ENCODE measurements around the gene GRID2IP. TPM values are rescaled to one million over a fixed set of nuclear protein-coding genes. Genes with fewer than 3 reads are reported as not detected.
"Not testable (repeated sequence)": the region's sequence is repeated elsewhere in the genome, so short reads cannot be mapped to it uniquely, and the experiment has no call there.

The GRID2IP gene
- total RNA-seq, 1 donor from 2014 or later: not detected

DNA sequence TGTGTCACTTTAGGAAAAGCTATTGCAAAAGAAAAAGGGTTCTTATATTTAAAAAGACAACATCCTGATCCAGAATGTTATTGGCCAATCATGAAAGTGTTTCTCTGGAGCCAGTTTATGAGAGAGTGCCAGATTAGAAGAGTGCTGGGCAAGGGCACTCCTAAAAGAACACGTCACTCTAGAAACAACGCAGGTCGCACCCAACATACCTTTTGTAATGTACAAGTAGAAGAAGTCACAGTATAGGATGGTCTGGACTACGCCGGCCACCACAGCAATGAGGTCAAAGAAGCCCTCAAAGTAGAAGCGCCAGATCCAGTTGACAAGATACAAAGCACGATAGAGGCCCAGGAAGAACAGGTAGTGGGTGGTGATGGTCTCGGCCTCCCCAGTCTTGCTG is 85.4 kb downstream of the GRID2IP start:
- intact Hi-C loops (cut with DNase I): no loop called here
- no peak for ATAC-seq (ENCODE audit: poor library complexity)
- DNase-seq: no peak

DNA sequence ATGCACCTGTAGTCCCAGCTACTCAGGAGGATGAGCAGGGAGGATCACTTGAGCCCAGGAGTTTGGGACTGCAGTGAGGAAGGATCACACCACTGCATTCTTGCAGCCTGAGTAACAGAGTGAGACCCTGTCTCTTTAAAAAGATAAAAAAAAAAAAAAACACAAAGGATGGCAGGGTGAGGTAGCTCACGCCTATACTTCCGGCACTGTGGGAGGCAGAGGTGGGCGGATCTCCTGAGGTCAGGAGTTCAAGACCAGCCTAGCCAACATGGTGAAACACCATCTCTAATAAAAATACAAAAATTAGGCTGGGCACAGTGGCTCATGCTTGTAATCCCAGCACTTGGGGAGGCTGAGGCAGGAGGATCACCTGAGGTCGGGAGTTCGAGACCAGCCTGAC is 87.7 kb downstream of the GRID2IP start:
- ATAC-seq (ENCODE audit: poor library complexity); intact Hi-C loops (cut with DNase I); DNase-seq: not testable (repeated sequence)

DNA sequence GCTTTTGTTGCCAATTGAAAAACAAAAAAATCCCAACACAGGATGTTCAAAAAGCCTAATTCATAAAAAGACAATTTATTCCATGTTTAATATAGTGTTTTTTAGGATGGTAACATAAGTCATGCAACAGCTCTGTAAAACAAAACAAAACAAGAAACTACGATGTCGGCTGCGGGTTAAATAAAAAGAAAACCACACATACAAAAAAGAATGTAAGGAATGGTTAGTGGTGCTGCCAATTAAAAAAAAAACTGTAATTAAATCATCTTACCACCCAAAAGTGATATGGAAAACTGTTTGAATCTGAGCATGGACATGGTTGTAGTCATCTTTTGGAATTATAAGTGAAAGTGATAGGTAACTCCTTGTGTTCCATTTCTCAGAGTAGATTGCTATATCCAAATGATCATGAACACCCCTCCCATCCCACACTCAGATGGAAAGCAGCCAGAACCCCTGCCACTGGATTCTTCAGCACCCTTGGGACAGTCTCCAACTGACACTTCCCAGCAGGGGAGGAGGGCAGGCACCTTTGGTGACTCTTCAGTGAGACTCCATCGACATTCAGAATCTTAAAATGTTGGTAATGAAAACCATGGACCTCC is 89.2 kb downstream of the GRID2IP start:
- intact Hi-C loops (cut with DNase I): no loop called here
- DNase-seq (no peak), ATAC-seq (ENCODE audit: poor library complexity) (no peak)

DNA sequence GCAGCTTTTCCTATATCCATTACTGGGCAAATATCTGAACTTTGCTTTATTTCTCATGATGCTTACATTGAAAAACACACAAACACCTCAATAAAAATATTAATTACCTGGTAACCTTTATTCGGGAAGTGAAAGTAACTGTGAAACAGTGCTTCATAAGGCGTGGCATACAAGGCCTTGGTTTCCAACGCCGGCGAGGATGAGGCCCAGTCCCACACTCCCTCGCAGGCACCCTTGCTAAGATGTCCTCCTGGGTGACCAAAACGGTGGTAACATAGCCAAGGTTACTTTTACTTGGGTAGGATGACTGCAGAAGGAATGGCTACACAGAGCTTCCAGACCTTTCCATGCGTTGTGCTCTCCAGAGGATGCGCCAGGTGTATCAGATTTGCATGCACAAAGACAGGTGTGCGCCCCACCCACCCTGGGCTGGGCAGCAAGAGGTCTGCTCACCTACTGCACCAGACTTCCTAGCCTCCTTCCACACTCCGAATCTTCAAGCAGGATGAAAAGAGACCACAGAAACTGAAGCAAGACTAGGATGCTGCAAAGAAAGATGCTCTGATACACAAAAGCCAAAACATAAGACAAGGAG is 90.2 kb downstream of the GRID2IP start:
- DNase-seq (no peak), ATAC-seq (ENCODE audit: poor library complexity) (peak; percentile 21)
- intact Hi-C loops (cut with DNase I): no loop called here

DNA sequence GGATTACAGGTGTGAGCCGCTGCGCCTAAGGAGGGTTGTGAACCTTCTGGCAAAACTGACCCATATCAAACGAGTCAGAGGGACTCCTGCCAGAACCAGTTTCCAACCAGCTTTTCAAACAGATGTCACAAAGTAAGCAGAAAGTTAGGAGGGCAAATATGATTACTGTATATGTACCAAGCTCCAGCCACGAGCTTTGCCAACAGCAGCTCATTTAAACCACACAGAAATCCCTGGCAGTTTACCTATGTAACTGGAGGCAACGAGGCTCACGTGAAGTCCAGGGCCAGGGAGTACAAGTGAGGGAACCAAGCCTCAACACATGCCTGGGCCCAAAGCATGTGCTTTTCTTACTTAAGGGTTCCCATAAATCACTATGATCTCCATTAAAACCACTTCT is 91.0 kb downstream of the GRID2IP start:
- intact Hi-C loops (cut with DNase I): no loop called here
- ATAC-seq (ENCODE audit: poor library complexity): no peak
- DNase-seq: no peak

DNA sequence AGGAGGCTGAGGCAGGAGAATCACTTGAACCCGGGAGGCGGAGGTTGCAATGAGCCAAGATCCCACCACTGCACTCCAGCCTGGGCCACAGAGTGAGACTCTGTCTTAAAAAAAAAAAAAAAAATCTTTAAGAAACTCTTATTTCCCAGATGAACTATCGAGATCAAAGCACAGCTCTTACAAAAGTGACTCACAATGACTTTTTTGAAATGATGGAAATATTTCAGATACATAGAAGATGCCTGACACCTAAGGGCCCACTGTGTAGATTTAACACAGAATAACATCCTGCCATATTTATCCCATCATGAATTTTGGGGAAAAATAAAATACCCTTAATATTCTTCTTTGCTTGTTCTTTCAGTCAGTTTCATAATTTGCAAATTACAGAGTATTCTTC is 92.6 kb downstream of the GRID2IP start:
- DNase-seq; intact Hi-C loops (cut with DNase I); ATAC-seq (ENCODE audit: poor library complexity): not testable (repeated sequence)

DNA sequence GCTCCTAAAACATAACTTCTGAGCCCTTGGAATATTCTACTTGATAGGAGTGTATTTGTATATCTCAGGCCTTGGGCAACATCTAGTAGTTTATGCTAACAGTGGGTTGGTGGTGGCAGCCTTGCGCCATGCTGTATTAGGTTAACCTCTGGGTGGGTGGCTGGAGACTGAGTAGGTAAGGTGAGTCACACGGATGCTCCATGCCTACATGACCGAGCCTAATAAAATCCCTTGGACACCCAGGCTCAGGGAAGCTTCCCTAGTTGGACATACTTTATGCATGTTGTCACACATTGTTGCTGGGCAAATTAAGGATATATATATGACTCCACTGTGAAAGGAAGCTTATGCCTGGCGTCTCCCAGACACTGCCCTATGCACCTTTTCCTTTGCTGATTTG is 97.5 kb downstream of the GRID2IP start:
- intact Hi-C loops (cut with DNase I): no loop called here
- no peak for ATAC-seq (ENCODE audit: poor library complexity)
- DNase-seq: no peak

DNA sequence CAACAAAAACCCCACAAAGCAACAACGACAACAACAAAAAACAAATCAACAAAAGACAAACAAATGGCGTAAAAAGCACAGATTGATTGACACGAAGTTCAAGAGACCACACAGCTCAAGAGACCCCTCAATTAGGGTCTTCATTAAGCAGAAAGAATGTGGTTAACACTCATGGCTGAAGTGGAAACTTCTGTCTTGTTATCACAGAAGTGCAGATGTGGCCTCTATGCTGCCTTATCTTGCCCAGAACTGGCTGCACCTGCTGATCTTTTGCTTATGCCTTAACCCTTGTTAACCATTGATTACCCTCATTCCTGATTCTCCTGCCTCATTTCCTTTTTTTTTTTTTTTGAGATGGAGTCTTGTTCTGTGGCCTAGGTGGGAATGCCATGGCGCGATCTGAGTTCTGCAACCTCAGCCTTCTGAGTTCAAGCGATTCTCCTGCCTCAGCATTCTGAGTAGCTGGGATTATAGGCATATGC is 100.0 kb downstream of the GRID2IP start:
- intact Hi-C loops (cut with DNase I): no loop called here
- no peak for ATAC-seq (ENCODE audit: poor library complexity)
- no peak for DNase-seq

DNA sequence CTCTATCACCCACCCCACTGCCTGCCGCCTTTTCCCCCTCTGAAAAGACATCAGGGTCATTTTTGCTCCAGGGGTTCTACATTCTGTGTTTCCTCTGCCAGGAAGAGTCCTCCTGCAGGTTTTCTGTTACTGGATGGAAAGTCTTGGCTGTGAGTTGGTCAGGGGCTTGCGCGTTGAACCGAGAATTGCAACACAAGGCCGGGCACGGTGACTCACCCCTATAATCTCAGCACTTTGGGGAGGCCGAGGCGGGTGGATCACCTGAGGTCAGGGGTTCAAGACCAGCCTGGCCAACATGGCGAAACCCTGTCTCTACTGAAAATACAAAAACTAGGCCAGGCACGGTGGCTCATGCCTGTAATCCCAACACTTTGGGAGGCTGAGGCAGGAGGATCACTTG is 100.7 kb downstream of the GRID2IP start:
- intact Hi-C loops (cut with DNase I); DNase-seq; ATAC-seq (ENCODE audit: poor library complexity): not testable (repeated sequence)

DNA sequence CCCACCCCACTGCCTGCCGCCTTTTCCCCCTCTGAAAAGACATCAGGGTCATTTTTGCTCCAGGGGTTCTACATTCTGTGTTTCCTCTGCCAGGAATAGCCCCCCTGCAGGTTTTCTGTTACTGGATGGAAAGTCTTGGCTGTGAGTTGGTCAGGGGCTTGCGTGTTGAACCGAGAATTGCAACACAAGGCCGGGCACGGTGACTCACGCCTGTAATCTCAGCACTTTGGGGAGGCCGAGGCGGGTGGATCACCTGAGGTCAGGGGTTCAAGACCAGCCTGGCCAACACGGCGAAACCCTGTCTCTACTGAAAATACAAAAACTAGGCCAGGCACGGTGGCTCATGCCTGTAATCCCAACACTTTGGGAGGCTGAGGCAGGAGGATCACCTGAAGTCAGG is 101.4 kb downstream of the GRID2IP start:
- DNase-seq; ATAC-seq (ENCODE audit: poor library complexity); intact Hi-C loops (cut with DNase I): not testable (repeated sequence)

DNA sequence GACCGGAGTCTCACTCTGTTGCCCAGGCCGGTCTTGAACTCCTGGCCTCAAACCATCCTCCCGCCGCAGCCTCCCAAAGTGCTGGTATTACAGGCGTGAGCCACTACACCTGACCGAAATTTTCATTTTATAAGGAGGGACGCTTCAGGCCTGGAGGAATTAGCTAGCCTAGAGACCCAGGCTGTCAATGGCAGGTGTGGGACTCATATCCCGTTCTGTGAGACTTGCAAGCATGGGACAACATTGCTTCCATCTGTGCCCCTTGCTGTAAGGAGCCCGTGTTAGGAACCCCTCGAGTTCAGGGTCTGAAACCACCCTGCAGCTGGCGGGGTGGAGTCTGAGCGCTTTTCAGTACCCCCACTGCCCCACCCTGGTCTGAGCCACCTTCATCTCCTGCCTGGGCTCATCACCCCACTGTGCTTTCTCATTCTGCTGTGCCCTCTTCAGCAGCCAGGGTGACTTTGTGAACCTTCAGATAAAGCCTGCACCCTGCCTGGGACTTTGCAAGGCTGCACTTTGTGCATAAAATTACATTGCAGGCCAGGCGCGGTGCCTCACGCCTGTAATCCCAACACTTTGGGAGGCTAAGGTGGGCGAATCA is 102.2 kb downstream of the GRID2IP start:
- ATAC-seq (ENCODE audit: poor library complexity) (no peak), DNase-seq (no peak)
- intact Hi-C loops (cut with DNase I): no loop called here

DNA sequence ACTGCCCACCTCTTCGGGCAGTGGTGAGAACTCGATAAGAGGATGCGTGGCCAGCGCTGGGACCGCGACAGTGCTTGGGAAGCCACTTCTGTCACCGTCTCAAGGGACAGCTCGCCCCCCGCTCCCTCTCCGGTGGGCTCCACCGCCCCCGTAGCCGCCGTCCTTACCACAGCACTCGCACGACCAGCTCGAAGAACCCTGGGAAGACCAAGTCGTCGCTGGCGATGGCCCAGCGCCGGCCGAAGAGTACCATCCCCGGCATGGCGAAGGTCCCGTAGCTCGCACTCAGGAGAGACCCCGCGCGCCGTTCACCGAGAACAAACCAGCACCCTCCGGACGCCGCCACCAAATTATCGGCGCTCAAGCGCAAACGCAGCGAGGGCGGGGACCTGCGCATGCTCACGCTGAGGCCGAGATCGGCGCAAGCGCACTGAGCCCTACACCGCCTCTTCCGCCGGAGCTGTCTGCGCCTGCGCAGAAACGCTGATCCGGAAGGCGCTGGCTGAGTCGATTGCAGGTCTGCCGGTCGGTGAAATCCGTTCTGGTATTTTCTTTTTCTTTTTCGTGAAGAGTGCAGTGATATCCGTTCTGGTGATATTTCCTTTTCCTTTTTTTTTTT is 103.6 kb downstream of the GRID2IP start, which contains the start of gene DAGLB:
DAGLB (minus strand) TSS at position 374 of the 619 bp plus-strand sequence; CDS start at position 262, 112 bp downstream.
- intact Hi-C loops (cut with DNase I): no loop called here
- ATAC-seq (ENCODE audit: poor library complexity) (peak; percentile 97), DNase-seq (peak; percentile 97)

Other genes with a start within 250 kb of the GRID2IP start
- gene FAM220A, start 202.5 kb downstream of the GRID2IP start, total RNA-seq: 31.8 TPM
- gene RAC1, start 176.9 kb downstream of the GRID2IP start, total RNA-seq: 124 TPM
- 8.1 TPM for gene DAGLB, start 103.5 kb downstream of the GRID2IP start, total RNA-seq
- 41.3 TPM for gene KDELR2, start 67.3 kb downstream of the GRID2IP start, total RNA-seq
- gene ZDHHC4, start 26.0 kb upstream of the GRID2IP start, total RNA-seq: 40.8 TPM
- gene INTS15, start 38.6 kb upstream of the GRID2IP start, total RNA-seq: 15.6 TPM
- 10.7 TPM for gene ZNF853, start 64.1 kb upstream of the GRID2IP start, total RNA-seq
- gene ZNF316, start 85.9 kb upstream of the GRID2IP start, total RNA-seq: 16.2 TPM
- 12.3 TPM for gene ZNF12, start 155.5 kb upstream of the GRID2IP start, total RNA-seq
- not detected for gene RSPH10B2, start 202.6 kb upstream of the GRID2IP start, total RNA-seq

Data from Right ventricle myocardium superior (tissue), 1 donor.